IPS-18a (cell line): ENCODE data around the gene CDH4.
"Not testable (repeated sequence)": the region's sequence is repeated elsewhere in the genome, so short reads cannot be mapped to it uniquely, and the experiment has no call there.

Source experiments
- H3K27ac ChIP-seq: one replicate; pipeline ENCODE4 v1.5.1; 2013; ENCODE audit warnings: low read length
- H3K27me3 ChIP-seq: one replicate; pipeline ENCODE4 v1.6.1; 2013; ENCODE audit warnings: mild to moderate bottlenecking, low read length; ENCODE audit not compliant: control insufficient read depth, insufficient read depth
- H3K36me3 ChIP-seq: one replicate; pipeline ENCODE4 v1.6.1; 2013; ENCODE audit warnings: low read depth, low read length; ENCODE audit not compliant: control insufficient read depth
- H3K4me1 ChIP-seq: one replicate; pipeline ENCODE4 v1.6.1; 2013; ENCODE audit warnings: low read depth, low read length; ENCODE audit not compliant: control insufficient read depth
- H3K4me3 ChIP-seq: one replicate; pipeline ENCODE4 v1.5.1; 2013; ENCODE audit warnings: low read length
- H3K9ac ChIP-seq: one replicate; pipeline ENCODE4 v1.6.1; 2013; ENCODE audit warnings: mild to moderate bottlenecking, low read length, moderate library complexity
- H3K9me3 ChIP-seq: one replicate; pipeline ENCODE4 v1.6.1; 2013; ENCODE audit warnings: low read depth, low read length; ENCODE audit not compliant: control insufficient read depth

Gene CDH4

DNA sequence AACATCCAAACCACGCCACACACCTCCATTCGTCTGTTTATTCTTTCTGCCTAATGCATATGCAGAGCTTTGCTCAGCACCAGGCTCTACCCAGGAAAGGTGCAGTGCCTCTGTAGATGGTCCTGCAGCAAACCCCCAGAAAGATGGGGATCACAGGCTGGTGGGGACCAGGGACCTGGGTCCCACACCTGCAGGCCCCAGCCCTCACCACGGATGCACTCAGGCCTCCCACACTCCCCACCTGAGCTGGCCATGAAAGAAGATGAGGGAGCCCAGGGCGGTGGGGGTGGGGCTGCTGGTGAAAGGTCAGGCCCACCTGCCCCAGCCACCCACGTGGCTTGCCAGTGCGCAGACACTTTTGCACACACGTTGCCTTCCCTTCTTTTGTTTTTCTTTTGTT lies 595.9 kb downstream of the CDH4 start:
- no peaks in the 10 kb centered on the region for H3K27me3 ChIP-seq
- no peak overlapping the region for H3K27ac ChIP-seq
- H3K9ac ChIP-seq = no peak overlapping the region
- no peaks in the 10 kb centered on the region for H3K4me1 ChIP-seq
- no peaks in the 10 kb centered on the region for H3K36me3 ChIP-seq
- no peaks in the 10 kb centered on the region for H3K9me3 ChIP-seq
- H3K4me3 ChIP-seq = no peak overlapping the region

DNA sequence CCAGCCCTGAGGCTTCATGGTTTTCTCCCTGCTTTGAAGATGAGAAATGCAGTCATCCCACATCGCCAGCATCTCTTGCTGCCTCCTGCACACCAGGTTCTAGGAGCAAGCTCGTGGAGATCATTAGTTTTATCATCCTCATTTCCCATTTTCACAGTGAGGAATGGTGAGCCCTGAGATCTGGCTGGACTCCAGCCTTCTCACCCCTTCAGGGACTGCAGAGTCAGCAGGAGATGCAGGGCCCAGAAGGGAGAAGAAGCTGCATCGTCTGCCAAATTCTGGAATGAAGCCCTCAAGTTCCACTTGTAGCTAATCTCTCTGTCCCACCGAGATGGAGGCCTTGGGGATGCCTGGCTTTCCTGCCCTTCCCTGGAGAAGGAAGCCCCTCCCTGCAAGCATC lies 596.8 kb downstream of the CDH4 start:
- Histone ChIP-seq H3K4me3 (no peak overlapping the region), H3K27ac (no peak overlapping the region), H3K9me3 (no peaks in the 10 kb centered on the region), H3K36me3 (no peaks in the 10 kb centered on the region), H3K4me1 (no peaks in the 10 kb centered on the region), H3K9ac (no peak overlapping the region), H3K27me3 (no peaks in the 10 kb centered on the region)

DNA sequence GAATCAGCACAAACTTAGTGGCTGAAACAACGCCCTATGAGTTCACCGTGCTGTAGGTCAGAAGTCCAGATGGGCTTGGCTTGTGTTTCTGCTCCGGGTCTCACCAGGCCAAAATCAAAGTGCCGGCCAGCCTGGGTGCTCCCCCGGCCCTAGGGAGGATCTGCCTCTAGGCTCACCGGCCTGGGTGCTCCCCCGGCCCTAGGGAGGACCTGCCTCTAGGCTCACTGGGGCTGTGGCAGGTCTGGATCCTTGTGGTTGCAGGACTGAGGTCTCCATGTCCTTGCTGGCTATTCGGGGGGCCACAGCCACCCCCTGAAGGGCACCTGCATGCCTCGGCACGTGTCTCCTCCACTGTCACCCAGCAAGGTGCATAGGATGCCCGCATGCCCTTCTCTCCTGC lies 597.3 kb downstream of the CDH4 start:
- H3K4me1 ChIP-seq = no peaks in the 10 kb centered on the region
- H3K9ac ChIP-seq = no peak overlapping the region
- no peak overlapping the region for H3K4me3 ChIP-seq
- no peak overlapping the region for H3K27ac ChIP-seq
- H3K9me3 ChIP-seq = no peaks in the 10 kb centered on the region
- H3K27me3 ChIP-seq = no peaks in the 10 kb centered on the region
- H3K36me3 ChIP-seq = no peaks in the 10 kb centered on the region

DNA sequence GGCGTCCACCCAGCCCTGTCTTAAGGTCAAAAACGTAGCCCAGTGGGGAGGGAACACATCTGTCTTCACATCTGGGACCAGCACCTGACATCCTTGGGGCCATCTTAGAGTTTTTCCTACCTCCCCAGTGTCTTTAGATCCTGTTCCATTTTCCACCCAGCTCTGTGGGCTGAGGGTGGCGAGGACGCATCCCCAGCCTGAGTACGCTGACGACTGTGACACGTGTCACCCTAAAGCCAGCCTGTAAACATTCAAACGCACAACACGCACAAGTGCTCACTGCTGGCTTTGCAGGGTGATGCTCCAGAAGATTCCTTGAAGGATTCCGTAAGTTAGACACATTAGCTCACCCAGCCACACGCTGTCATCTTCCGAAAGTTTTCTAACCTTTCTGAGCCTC lies 597.8 kb downstream of the CDH4 start:
- H3K4me3 ChIP-seq = no peak overlapping the region
- no peak overlapping the region for H3K9ac ChIP-seq
- no peaks in the 10 kb centered on the region for H3K36me3 ChIP-seq
- no peaks in the 10 kb centered on the region for H3K4me1 ChIP-seq
- no peak overlapping the region for H3K27ac ChIP-seq
- no peaks in the 10 kb centered on the region for H3K27me3 ChIP-seq
- H3K9me3 ChIP-seq = no peaks in the 10 kb centered on the region

DNA sequence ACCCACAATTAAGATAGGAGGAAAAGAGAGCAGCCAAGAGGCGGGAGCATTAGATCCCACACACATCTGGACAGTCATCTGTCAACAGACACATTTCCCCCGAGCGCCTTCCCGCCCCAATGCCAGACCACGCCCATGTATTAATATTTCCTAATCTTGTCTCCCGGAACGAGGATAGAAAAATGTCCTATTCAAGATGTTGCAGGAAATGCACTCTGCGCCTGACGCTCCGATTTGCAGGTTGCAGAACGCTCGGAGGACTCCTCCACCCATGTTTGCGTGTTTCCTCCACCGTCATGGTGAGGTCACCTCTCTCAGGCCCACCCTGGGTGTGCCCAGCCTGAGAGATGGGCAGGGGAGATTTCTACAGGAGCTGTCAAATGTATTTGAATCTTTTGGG lies 598.4 kb downstream of the CDH4 start:
- no peak overlapping the region for H3K9ac ChIP-seq
- H3K36me3 ChIP-seq = no peaks in the 10 kb centered on the region

DNA sequence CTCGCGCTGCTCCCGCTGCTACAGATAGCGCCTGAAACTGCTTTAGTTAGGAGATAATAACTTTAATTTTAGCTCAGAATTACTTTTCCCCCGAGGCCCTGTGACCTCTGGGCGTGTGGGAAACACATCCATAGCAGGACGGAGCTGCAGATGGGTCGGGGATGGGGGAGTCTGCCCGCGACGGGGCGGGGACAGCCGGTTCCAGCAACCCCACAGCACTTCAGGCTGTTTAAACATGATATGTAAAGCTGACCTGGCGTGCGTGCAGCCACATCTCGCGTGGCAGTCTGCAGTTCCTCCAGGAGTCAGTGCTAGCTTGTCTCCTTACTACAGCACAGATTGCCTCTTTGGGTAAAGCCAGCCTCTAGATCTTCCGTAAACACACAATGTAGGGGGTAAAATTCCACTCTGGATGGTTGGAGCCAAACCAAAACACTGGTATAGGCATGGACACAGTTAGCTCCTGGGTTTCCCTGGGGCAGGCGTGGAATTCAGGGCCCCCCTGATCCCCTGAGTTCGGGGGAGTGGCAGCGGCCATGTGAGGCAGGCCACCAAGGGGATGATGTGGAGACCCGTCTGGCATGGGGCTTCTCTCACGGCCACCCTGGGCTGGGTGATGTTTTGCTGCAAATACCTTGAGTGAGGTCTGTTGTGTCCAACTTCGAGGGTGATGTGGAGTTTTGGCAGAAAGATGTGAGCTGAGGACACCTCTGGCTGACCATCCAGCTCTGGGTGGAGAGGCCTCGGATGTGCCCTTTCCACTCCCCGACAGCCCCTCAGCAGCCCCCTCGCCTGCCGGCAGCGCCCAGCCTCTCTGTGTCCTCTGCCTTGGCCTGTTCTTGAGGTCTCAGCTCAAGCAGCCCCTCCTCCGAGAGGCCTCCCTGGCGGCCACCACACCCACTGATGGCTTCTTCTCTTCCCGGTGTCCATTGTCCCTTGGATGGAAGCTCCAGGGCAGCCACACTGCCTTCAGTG lies 599.2 kb downstream of the CDH4 start:
- H3K9me3 ChIP-seq = no peaks in the 10 kb centered on the region
- no peak overlapping the region for H3K27ac ChIP-seq
- H3K4me3 ChIP-seq = no peak overlapping the region
- no peak overlapping the region for H3K9ac ChIP-seq
- no peaks in the 10 kb centered on the region for H3K4me1 ChIP-seq
- no peaks in the 10 kb centered on the region for H3K27me3 ChIP-seq
- H3K36me3 ChIP-seq = no peaks in the 10 kb centered on the region

More for the DNA sequence above, 598.4 kb downstream of the CDH4 start:
- Histone ChIP-seq H3K9me3 (no peaks in the 10 kb centered on the region), H3K4me3 (no peak overlapping the region), H3K27me3 (no peaks in the 10 kb centered on the region), H3K4me1 (no peaks in the 10 kb centered on the region), H3K27ac (no peak overlapping the region)

DNA sequence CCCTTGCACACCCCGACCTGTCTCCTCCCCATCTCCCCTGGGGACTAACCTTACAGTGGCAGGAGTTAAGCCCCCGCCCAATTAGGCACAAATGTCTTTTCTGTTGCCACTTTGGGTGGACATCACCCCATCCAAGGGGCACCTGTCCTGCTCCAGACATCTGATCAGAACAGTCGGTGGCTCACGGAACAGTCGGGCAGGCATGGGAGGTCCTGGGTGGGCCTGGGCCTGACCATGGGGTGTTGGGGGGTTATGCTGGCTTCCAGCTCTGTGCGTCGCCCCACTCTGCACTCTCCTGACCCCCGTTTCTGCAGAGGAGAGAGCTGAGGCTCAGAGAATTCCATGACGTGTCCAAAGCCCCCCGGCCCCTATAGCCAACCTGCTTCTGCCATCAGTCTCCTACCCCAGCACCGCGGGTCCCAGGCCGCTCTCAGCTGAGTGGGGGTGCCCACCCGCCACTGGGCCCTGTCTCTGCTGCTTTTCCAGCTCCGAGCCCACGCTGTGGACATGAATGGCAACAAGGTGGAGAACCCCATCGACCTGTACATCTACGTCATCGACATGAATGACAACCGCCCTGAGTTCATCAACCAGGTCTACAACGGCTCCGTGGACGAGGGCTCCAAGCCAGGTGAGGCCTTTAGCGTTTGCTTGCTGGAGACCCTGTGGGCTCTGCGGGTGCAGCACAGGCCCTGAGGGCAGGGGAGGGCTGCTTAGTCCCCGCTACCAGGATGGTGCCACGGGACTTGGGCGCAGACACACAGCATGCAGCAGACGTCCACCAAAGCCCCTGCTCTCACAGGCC lies 600.4 kb downstream of the CDH4 start:
- Histone ChIP-seq H3K9me3 (no peaks in the 10 kb centered on the region), H3K9ac (no peak overlapping the region), H3K27me3 (no peaks in the 10 kb centered on the region), H3K4me3 (no peak overlapping the region), H3K4me1 (no peaks in the 10 kb centered on the region), H3K36me3 (no peaks in the 10 kb centered on the region), H3K27ac (no peak overlapping the region)

DNA sequence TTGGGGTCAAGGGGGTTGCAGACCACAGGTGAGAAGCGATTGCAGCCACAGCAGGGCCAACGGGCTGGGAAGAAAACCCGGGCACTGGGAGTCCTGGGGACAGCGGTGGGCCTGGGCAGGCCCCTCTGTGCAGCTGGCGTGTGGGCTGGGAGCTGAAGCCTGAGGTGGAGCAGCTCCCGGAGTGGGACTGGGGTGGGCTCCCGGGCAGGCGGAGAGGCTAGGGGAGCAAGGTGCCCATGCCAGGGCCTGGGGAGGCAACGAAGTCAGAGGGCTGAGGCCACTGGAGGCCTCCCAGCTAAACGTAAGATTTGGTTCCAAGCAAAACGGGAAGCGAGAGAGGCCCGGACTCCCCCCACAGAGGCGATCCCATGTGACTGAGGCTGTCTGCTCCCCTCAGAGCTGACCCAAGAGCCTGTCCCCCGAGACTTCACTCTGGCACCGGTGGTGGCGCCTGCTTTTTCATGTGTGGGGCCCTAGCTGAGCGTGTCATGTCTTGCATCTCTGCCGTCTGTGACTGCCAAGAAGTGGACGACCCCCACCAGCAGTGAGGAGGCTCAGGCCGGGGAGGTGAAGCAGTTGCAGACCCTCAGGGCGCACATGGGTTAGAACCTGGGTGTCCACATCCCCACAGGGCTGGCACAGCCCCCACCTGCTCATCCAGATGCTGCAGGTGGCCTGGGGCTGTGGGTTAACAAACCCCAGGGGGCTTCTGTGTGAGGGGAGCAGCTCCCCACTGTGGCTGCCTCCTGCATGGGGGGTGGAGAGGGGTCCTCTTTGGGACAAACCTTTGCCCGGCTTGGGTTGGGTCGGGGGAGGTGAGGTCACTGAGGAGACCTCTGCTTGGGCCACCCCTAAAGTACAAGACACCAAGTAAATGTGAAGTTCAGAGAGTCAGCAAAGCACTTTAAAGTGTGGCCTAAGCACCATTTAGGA lies 601.3 kb downstream of the CDH4 start:
- H3K36me3 ChIP-seq = no peaks in the 10 kb centered on the region
- no peak overlapping the region for H3K4me3 ChIP-seq
- no peaks in the 10 kb centered on the region for H3K4me1 ChIP-seq
- no peaks in the 10 kb centered on the region for H3K27me3 ChIP-seq
- H3K9me3 ChIP-seq = no peaks in the 10 kb centered on the region
- H3K27ac ChIP-seq = no peak overlapping the region
- H3K9ac ChIP-seq = no peak overlapping the region

DNA sequence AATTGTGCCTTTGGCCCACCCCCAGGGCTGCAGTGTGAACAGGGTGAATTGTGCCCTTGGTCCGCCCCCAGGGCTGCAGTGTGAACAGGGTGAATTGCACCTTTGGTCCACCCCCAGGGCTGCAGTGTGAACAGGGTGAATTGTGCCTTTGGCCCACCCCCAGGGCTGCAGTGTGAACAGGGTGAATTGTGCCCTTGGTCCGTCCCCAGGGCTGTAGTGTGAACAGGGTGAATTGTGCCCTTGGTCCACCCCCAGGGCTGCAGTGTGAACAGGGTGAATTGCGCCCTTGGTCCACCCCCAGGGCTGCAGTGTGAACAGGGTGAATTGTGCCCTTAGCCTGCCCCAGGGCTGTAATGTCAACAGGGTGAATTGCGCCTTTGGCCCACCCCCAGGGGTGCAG lies 602.5 kb downstream of the CDH4 start:
- H3K27me3 ChIP-seq = peaks cover 11% of the 10 kb centered on the region
- not testable (repeated sequence) for H3K36me3 ChIP-seq, H3K9ac ChIP-seq, H3K27ac ChIP-seq, H3K9me3 ChIP-seq, H3K4me1 ChIP-seq, H3K4me3 ChIP-seq

DNA sequence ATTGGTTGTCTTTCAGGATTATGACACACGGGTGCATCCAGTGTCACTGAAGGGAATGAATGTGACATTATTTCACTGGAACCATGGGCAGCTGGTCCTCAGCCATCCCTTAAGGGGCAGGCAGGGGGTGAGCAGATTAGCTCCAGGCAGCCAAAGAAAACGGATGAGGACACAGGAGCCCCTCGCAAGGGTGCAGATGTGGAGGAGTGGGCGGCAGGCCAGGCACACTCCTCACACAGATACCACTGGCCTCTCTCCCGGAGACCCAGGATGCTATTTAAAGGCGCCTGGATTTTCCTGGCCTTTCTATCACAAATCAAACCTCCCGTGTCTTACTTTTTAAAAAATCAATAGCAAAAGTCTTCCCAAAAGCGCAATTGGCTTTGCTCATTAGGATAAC lies 603.2 kb downstream of the CDH4 start:
- Histone ChIP-seq H3K9ac (no peak overlapping the region), H3K27me3 (peaks cover 12% of the 10 kb centered on the region), H3K4me3 (no peak overlapping the region), H3K4me1 (no peaks in the 10 kb centered on the region), H3K9me3 (no peaks in the 10 kb centered on the region), H3K36me3 (no peaks in the 10 kb centered on the region), H3K27ac (no peak overlapping the region)
